H1 (cell line): Measurements from ENCODE around the gene GALNT7. TPM values are rescaled to one million over a fixed set of nuclear protein-coding genes. Genes with fewer than 3 reads are reported as not detected.

Experiments used
- CTCF ChIA-PET: fragments of 300-600 bp; sonication (Branson Sonifier 250); formaldehyde crosslinking; loops from one replicate; lab custom pipeline; 2021; ENCODE audit not compliant: partially characterized antibody; lab: Charles Lee
- POLR2A ChIA-PET: fragments of 300-600 bp; sonication (Branson Sonifier 250); formaldehyde crosslinking; loops from one replicate; lab custom pipeline; 2021; ENCODE audit warnings: inconsistent platforms; ENCODE audit not compliant: partially characterized antibody; lab: Charles Lee
- DNase-seq, 2 experiments: peaks; one replicate each; pipeline versions ENCODE4 v3.0.0 to v3.0.0-alpha.2; 2010 to 2022; ENCODE audit warnings: low spot score in 2 of 2, low read depth in 1 of 2, mixed read lengths in 1 of 2
- FAIRE-seq: peaks from 2 replicates; lab custom pipeline; 2011; peaks lifted over from hg19 to GRCh38; lab: Jason Lieb, UNC
- H2AFZ ChIP-seq: 2 replicates; pipeline ENCODE4 v1.8.1; 2012; ENCODE audit warnings: low read length, inconsistent platforms
- H2AK5ac ChIP-seq: 2 replicates; pipeline ENCODE4 v1.6.1; 2013; ENCODE audit warnings: low read depth, low read length
- H2BK120ac ChIP-seq: replicated peaks from 2 replicates; pipeline ENCODE3; 2013; ENCODE audit warnings: low read depth, low read length, inconsistent platforms
- H2BK12ac ChIP-seq: 2 replicates; pipeline ENCODE4 v1.6.1; 2013; ENCODE audit warnings: low read depth, low read length
- H2BK15ac ChIP-seq: 2 replicates; pipeline ENCODE4 v1.6.1; 2013; ENCODE audit warnings: low read length
- H2BK20ac ChIP-seq: 2 replicates; pipeline ENCODE4 v1.6.1; 2013; ENCODE audit warnings: low read length
- H2BK5ac ChIP-seq: 2 replicates; pipeline ENCODE4 v1.6.1; 2013; ENCODE audit warnings: low read depth, low read length
- H3K14ac ChIP-seq: 2 replicates; pipeline ENCODE4 v1.6.1; 2013; ENCODE audit warnings: inconsistent platforms; ENCODE audit not compliant: insufficient read length
- H3K18ac ChIP-seq: 2 replicates; pipeline ENCODE4 v1.6.1; 2013; ENCODE audit warnings: low read length; ENCODE audit errors: extremely low read depth
- H3K23ac ChIP-seq: 2 replicates; pipeline ENCODE4 v1.6.1; 2013; ENCODE audit warnings: inconsistent platforms; ENCODE audit not compliant: insufficient read length
- H3K23me2 ChIP-seq: 2 replicates; pipeline ENCODE4 v1.6.1; 2013; ENCODE audit warnings: low read depth, low read length
- H3K27ac ChIP-seq: 2 replicates; pipeline ENCODE4 v1.6.1; 2011; ENCODE audit warnings: low read depth, low read length, inconsistent platforms
- H3K27me3 ChIP-seq, 4 experiments: replicated peaks in 1 of 4; 1 replicate in 1 of 4; 2 replicates in 3 of 4; pipeline versions ENCODE4 v1.6.1 to v1.8.1; 2011 to 2013; ENCODE audit warnings: low read length in 3 of 4, mild to moderate bottlenecking in 3 of 4, inconsistent platforms in 2 of 4, mixed read lengths in 2 of 4, moderate library complexity in 1 of 4; ENCODE audit not compliant: control insufficient read depth in 3 of 4, insufficient read depth in 3 of 4; ENCODE audit errors: extremely low read depth in 1 of 4
- H3K36me3 ChIP-seq, 4 experiments: 2 replicates each; pipeline versions ENCODE4 v1.6.1 to v1.8.1; 2011 to 2013; ENCODE audit warnings: mild to moderate bottlenecking in 4 of 4, low read length in 3 of 4, moderate library complexity in 2 of 4, control low read depth in 1 of 4, inconsistent platforms in 1 of 4; ENCODE audit not compliant: insufficient read depth in 4 of 4, control insufficient read depth in 2 of 4
- H3K4ac ChIP-seq: replicated peaks from 2 replicates; pipeline ENCODE3; 2013; ENCODE audit warnings: low read length, low read depth, mixed read lengths, inconsistent platforms; ENCODE audit not compliant: insufficient read length
- H3K4me1 ChIP-seq, 4 experiments: replicated peaks in 1 of 4; 1 replicate in 1 of 4; 2 replicates in 3 of 4; pipeline versions ENCODE4 v1.6.1 to v1.8.1; 2011 to 2013; ENCODE audit warnings: low read length in 3 of 4, inconsistent platforms in 2 of 4, mixed read lengths in 1 of 4; ENCODE audit not compliant: insufficient read depth in 4 of 4, control insufficient read depth in 3 of 4
- H3K4me2 ChIP-seq, 2 experiments: 2 replicates each; pipeline versions ENCODE4 v1.6.1 to v1.8.1; 2011 to 2013; ENCODE audit warnings: low read depth in 2 of 2, low read length in 2 of 2, control low read depth in 1 of 2, inconsistent platforms in 1 of 2, mild to moderate bottlenecking in 1 of 2; ENCODE audit not compliant: insufficient read depth in 1 of 2
- H3K4me3 ChIP-seq, 4 experiments: fragments of 200-600, 300-600 bp in 1 of 4; sonication (generic), shearing (Covaris generic), sonication (Bioruptor Twin) in 1 of 4; 2 replicates each; pipeline versions ENCODE4 v1.5.1 to v1.8.1; 2011 to 2016; ENCODE audit warnings: low read length in 4 of 4, low read depth in 3 of 4, control low read depth in 2 of 4, inconsistent platforms in 2 of 4, mild to moderate bottlenecking in 2 of 4, mixed read lengths in 1 of 4, moderate library complexity in 1 of 4; ENCODE audit not compliant: insufficient read depth in 2 of 4; ENCODE audit errors: extremely low read depth in 1 of 4
- H3K56ac ChIP-seq: replicated peaks from 2 replicates; pipeline ENCODE3; 2013; ENCODE audit warnings: low read depth, mild to moderate bottlenecking, mixed read lengths, low read length, inconsistent platforms; ENCODE audit not compliant: insufficient read length
- H3K79me1 ChIP-seq: 2 replicates; pipeline ENCODE4 v1.6.1; 2013; ENCODE audit warnings: low read depth, low read length, control low read depth
- H3K79me2 ChIP-seq, 2 experiments: 2 replicates each; pipeline versions ENCODE4 v1.6.1 to v1.8.1; 2012 to 2013; ENCODE audit warnings: low read length in 2 of 2, mild to moderate bottlenecking in 2 of 2, inconsistent platforms in 1 of 2; ENCODE audit not compliant: insufficient read depth in 2 of 2, control insufficient read depth in 1 of 2
- H3K9ac ChIP-seq, 4 experiments: replicated peaks in 1 of 4; 1 replicate in 1 of 4; 2 replicates in 3 of 4; pipeline versions ENCODE4 v1.6.1 to v1.8.1; 2011 to 2013; ENCODE audit warnings: low read depth in 3 of 4, low read length in 3 of 4, control low read depth in 2 of 4, mild to moderate bottlenecking in 2 of 4, moderate library complexity in 2 of 4, inconsistent platforms in 1 of 4; ENCODE audit errors: extremely low read depth in 1 of 4
- H3K9me3 ChIP-seq, 2 experiments: 2 replicates each; pipeline versions ENCODE4 v1.6.1 to v1.8.1; 2012 to 2013; ENCODE audit warnings: mild to moderate bottlenecking in 2 of 2, moderate library complexity in 2 of 2, control low read depth in 1 of 2, inconsistent platforms in 1 of 2, low read depth in 1 of 2, low read length in 1 of 2, mixed read lengths in 1 of 2; ENCODE audit not compliant: insufficient read depth in 2 of 2
- H4K20me1 ChIP-seq, 2 experiments: replicated peaks in 1 of 2; 2 replicates each; pipeline versions ENCODE3 to v1.8.1; 2011 to 2013; ENCODE audit warnings: inconsistent platforms in 2 of 2, low read length in 2 of 2, mild to moderate bottlenecking in 1 of 2; ENCODE audit not compliant: insufficient read depth in 2 of 2, control insufficient read depth in 1 of 2
- H4K5ac ChIP-seq: 2 replicates; pipeline ENCODE4 v1.6.1; 2013; ENCODE audit warnings: low read length, low read depth, mixed read lengths, inconsistent platforms; ENCODE audit not compliant: insufficient read length
- H4K8ac ChIP-seq: 2 replicates; pipeline ENCODE4 v1.8.0; 2013; ENCODE audit warnings: mild to moderate bottlenecking, moderate library complexity, low read length, inconsistent platforms; ENCODE audit not compliant: insufficient read depth; ENCODE audit errors: extremely low read depth
- H4K91ac ChIP-seq: replicated peaks from 2 replicates; pipeline ENCODE3; 2013; ENCODE audit warnings: low read length, mixed read lengths, inconsistent platforms; ENCODE audit not compliant: insufficient read length
- MAX ChIP-seq: IDR thresholded peaks from 2 replicates; pipeline ENCODE4 v1.6.1; 2012; ENCODE audit warnings: inconsistent platforms
- RNF2 ChIP-seq: fragments of 200-900, 300-1000 bp; sonication (generic); IDR thresholded peaks from 2 replicates; pipeline ENCODE4 v1.7.1; 2016; ENCODE audit warnings: borderline replicate concordance, low read depth, mild to moderate bottlenecking, antibody characterized with exemption, low read length; ENCODE audit not compliant: poor library complexity, severe bottlenecking; ENCODE audit errors: missing control alignments
- WGBS, 2 experiments: shearing (Covaris generic) in 1 of 2; methylation state at CpG; one replicate each; pipeline versions ENCODE4 v1.1.6 to v1.1.7; 2013 to 2015; ENCODE audit warnings: low lambda C conversion rate in 2 of 2, mixed read lengths in 2 of 2, inconsistent platforms in 1 of 2, low coverage in 1 of 2, missing lambda C conversion rate in 1 of 2; ENCODE audit not compliant: insufficient replicate concordance in 2 of 2, insufficient coverage in 1 of 2, insufficient read length in 1 of 2; ENCODE audit errors: extremely low coverage in 1 of 2, missing lambda C conversion rate in 1 of 2; 5-methylcytosine and 5-hydroxymethylcytosine counted together
- polyA plus RNA-seq, 7 experiments: library from polyadenylated mRNA; depleted of rRNA in 3 of 7; stranded (reverse) in 5 of 7; unstranded in 2 of 7; fragments of >200 nt in 5 of 7; fragments of 200-250 nt in 2 of 7; gene quantifications; 1 replicate in 5 of 7; 2 replicates in 1 of 7; 4 replicates in 1 of 7; pipeline versions ENCODE4 v1.2.1 to v1.2.3, GENCODE V29; 2011 to 2013; ENCODE audit warnings: missing spikeins in 2 of 7, mixed read lengths in 2 of 7
- total RNA-seq: library from RNA; stranded (reverse); fragmentation: NEBNext Ultra II Directional; extraction: Animal tissue kit (Norgen Biotek cat#: 25700); gene quantifications from 2 replicates; pipeline ENCODE4 v1.2.1, GENCODE V29; 2021

The GALNT7 gene
- total and polyA plus RNA-seq, 2 of the 8 experiments (the other 6 are each of a cell fraction or from before 2014, with no cell fraction given): 22.4 to 85.5 TPM

DNA sequence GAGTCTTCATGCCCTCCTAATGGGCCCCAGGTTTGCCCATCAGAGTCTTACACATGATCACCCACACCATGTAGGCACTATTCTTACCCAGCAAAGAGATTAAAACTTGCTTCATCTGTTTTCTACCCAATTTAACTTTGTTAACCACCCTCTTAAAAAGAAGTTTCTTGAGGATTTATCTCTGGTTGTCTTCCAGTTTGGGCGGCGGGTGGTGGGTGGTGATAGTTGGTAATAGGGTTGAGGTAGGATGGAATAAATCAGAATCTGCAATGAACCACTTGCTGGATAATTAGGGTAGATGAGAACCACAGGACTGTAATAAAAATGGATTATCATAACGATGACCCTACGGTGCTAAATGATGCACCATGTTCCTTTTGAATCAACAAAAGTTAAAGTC is 30.9 kb downstream of the GALNT7 start:
- no peak for FAIRE-seq
- Histone ChIP-seq H3K4me2 (no peak overlapping the region), H4K91ac (no peak overlapping the region)
- TF ChIP-seq RNF2 (no peak), MAX (no peak)

More for the DNA sequence above, 30.9 kb downstream of the GALNT7 start:
- Histone ChIP-seq H3K23me2 (no peaks in the 10 kb centered on the region), H2BK12ac (no peak overlapping the region), H2AK5ac (no peak overlapping the region), H2BK20ac (no peak overlapping the region), H3K27me3 (no peaks in the 10 kb centered on the region), H3K4me3 (no peak overlapping the region), H2BK120ac (no peak overlapping the region), H3K56ac (no peak overlapping the region), H3K4me1 (peaks cover 0 to 2% (median 0%) of the 10 kb centered on the region in 4 experiments; a peak in 1 of 7 replicates), H4K20me1 (peaks cover 3 to 7% of the 10 kb centered on the region in 2 experiments), H2BK15ac (no peak overlapping the region), H4K8ac (no peak overlapping the region), H2AFZ (no peak overlapping the region), H3K9me3 (no peaks in the 10 kb centered on the region; a peak in 2 of 4 replicates), H3K27ac (no peak overlapping the region), H3K79me2 (peaks cover 5 to 94% of the 10 kb centered on the region in 2 experiments), H3K4ac (no peak overlapping the region), H2BK5ac (no peak overlapping the region), H4K5ac (no peak overlapping the region), H3K23ac (no peak overlapping the region), H3K9ac (no peak overlapping the region), H3K79me1 (peaks cover 3% of the 10 kb centered on the region; the same call in 1 of the 2 replicates), H3K18ac (no peak overlapping the region), H3K36me3 (no peaks in the 10 kb centered on the region; a peak in 1 of 8 replicates), H3K14ac (no peak overlapping the region)
- ChIA-PET CTCF (interaction anchor here (0.6 kb wide), 1 partner anchor 300 kb away, joined by 3 read pairs; no protein-coding TSS in a partner anchor), POLR2A (interaction anchor here (1.0 kb wide), 1 partner anchor 134 kb away, joined by 4 read pairs; no protein-coding TSS in a partner anchor)
- no peak for DNase-seq
- WGBS, 2 experiments: 94% methylated on average over 4 of the region's 4 CpGs; no CpG with 5 or more reads in 1 of the 2 experiments
